HG02973 (cell line): ENCODE results near the gene EML1.

Source experiments
- ATAC-seq: cut with Tn5 transposase; IDR thresholded peaks from one replicate; pipeline ENCODE4 v1.9.1; 2021; ENCODE audit warnings: moderate library complexity; ENCODE audit not compliant: unreplicated experiment

Gene EML1

DNA sequence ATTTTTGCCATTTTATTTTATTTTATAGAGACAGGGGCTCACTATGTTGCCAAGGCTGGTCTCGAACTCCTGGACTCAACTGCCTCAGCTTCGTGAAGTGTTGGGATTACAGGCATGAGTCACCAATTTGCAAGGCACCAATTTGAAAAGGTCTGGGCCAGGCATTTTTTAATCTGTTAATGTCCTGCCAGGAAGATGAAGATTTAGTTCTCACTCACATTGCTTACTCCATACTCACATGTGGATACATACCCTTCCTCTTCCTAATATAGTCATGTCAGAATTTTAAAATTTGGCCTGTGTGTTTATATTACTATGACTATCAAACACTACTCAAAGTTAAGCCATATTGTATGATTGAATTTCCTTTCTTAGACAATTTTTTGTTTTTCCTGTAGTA is 15.3 kb upstream of the EML1 start:
- ATAC-seq = no peak

DNA sequence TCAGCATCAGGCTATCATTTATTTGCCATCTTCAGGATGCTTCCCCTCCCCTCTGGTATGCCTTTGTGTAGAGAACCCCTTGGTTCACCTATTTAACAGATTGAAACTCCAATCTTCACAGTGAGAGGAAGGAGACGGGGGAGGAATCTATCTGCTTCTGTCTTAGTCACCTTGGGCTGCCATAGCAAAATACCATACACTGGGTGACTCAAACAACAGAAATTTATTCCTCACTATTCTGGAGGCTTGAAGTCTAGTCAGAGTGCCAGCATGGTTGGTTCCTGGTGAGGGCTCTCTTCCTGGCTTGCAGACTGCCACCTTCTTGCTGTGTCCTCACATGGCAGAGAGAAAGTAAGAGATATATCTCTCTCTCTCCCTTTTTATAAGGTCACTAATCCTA is 13.5 kb upstream of the EML1 start:
- ATAC-seq = no peak

DNA sequence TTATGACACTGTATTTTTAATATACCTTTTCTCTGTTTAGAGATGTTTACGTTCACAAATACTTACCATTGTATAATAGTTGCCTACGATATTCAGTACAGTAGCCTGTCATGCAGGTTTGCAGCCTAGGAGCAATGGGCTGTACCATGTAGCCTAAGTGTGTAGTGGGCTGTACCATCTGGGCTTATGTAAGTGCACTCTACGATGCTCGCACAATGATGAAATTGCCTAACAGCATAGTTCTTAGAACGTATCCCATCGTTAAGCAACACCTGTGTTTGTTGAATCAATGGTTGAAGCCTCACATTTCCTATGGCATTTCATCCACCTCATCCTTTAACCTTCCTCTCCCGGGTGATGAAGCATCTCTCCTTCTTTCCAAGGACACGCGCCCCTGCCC is 12.5 kb upstream of the EML1 start:
- no peak for ATAC-seq

DNA sequence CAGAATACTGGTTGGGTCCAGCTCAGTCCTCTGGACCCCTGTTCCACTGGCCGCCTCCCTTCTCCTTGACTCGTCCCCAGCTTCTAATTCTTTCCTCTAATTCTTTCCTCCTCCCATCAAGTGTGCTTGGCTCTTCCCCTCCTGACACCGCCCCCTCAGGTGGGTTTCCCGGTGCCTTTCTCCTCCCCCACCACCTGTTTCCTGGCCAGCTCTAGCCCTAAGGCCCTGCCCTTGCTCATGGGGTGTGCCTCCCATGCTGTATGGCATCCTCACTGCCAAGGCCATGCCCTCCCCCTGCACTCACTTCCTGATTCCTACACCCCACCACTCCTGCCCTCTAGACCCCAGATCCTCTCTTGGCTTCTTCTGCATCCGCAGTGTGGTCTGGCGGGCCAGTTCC is 12.1 kb upstream of the EML1 start:
- ATAC-seq = no peak

DNA sequence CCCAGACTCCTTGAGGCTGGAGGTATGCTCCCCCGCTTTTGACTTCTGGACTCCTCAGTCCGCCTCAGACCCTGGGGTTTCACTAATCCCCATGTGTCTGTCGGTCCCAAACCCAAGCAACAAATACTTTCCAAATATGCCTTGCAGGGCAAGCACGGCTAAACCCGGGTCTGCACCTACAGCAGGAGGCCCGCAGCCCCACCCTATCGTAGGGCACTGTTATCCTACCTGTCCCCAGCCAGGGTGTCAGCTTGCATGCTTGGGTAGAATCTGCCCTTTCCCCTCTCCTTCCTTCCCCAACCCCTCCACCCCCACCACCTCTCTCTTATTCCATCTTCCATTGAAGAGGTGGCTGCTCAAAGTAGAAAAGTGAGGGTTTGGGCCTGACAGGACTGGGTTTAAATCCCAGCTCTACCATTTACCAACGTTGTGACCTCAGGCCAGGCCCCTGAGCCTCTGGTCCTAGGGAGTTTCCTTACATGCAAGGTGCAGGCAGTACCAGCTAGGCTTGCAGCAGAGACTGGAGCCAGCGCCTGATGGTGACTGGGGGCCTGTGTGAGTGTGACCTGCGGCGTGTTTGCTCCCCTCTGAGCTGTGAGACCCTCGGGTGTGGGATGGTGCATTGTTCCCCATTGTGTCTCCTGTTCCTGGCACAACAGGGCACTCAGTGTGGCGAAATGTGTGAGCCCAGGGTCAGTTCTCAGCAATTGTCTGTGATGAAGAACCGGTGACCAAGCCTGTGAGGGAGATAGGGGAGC is 11.2 kb upstream of the EML1 start:
- no peak for ATAC-seq

DNA sequence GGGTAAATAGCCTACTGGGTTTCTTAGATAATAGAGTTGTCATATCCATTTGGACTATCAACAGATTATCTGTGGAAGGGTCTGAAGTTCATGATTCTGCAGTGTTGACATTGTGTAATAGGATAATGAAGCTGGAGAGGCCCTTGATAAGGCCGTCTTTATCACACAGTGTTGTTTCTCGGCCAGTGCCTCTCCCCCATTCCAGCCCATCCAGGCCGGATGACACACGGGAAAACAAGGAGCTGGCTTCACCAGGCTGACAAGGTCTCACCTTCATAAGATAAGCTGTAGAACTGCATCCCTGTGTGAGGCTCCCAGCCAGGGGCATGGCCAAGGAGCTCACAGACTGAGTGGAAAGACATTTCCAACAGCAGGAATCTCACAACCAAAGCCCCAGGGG is 8.7 kb upstream of the EML1 start:
- no peak for ATAC-seq

DNA sequence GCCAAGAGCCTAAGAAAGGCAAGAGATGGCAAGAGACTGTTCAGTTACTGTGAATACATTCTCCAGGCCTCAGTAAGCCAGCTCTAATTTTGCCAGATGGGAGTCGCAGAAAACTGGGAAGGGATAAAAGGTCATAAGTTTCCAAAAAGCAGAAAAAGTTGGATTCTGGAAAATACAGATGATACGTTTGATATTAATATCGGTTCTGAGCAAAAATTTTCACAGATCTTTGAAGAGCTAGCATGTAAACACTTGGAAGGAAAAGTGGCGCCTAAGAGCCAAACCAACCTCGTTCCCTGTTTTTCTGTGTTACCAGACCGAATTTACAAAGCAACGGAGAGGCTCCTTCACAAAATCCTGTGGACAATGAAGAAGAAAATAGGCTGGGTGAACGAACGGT is 7.8 kb upstream of the EML1 start:
- no peak for ATAC-seq

DNA sequence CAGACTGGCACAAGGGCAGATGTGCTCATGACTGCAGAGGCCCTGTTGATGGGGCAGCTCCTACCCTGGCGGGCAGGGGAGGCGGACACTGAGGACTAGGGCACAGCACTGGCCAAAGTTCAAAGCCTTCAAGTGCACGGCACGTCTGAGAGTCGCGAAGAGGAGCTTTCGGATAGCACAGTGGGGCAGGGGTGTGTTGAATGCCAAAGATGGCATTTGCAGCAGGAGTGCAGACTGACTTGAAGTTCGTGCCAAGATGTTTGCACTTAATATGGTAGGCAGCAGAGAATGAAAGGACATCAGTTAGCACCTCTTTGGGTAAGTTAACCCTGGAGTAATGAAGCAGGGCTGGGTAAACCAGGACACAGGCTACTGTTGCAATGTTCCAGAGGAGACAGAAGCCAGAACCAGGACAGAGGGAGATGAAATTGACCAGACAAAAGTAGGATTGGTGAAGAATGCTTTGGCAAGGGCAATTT is 6.7 kb upstream of the EML1 start:
- no peak for ATAC-seq

DNA sequence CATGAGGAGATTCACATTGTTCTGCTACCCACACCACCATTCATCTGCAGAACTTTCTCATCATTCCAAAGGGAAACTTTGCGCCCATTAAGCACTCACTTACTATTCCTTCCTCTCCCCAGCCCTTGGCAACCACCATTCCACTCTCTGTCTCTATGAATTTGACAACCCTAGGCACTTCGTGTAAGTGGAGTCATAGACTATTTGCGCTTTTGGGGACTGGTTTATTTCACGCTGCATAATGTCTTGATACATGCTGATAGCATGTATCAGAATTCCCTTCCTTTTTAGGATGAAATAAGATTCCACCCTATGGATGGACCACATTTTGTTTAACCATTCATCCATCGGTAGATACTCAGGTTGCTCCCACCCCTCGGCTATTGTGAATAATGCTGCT is 4.5 kb upstream of the EML1 start:
- ATAC-seq = no peak

DNA sequence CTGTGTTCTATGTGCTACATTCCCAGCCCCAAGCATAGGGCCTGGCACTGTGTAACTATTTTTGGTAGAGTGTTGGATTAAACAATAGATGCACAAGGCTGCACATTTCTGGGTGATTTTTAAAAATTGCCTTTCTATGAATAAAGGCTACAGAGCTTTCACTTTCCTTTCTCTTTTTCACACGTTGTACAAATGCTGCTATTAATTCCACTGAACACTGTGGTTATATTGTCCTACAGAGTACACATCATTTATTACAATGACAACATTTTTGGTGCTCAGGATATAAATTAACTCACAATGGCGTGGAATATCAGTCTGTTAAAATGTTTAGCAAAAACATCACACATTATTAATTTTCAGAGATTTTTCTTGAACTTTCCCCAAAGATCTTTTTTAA is 3.6 kb upstream of the EML1 start:
- no peak for ATAC-seq

DNA sequence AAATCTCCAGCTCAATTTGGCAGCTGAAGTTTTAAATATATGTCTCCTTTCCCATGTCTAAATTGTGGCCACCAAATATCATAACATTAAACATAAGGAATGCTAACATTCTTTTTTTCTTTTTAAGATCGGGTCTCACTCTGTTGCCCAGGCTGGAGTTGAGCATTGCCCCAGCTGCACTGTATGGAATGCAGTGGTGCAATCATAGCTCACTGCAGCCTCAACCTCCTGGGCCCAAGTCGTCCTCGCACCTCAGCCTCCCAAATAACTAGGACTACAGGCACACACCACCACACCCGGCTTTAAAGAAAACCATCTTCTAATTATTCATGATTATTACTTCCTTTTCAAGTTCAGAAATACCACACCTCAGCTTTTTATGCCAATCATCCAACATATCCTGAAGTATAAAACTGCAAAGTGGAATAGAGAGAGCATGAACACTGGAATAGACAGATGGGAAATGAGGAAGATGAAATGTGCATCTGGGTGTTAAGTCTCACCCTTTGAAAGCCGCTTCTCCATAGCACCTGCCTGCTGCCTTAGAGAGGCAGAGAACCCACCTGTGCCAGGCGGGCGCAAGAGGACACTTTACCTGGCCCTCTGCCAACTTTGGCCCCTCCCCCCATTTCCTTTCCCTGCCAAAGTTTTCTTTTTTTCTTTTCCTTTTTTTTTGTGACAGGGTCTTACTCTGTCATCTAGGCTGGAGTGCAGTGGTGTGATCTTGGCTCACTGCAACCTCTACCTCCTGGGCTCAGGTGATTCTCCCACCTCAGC is 2.8 kb upstream of the EML1 start:
- ATAC-seq = no peak

DNA sequence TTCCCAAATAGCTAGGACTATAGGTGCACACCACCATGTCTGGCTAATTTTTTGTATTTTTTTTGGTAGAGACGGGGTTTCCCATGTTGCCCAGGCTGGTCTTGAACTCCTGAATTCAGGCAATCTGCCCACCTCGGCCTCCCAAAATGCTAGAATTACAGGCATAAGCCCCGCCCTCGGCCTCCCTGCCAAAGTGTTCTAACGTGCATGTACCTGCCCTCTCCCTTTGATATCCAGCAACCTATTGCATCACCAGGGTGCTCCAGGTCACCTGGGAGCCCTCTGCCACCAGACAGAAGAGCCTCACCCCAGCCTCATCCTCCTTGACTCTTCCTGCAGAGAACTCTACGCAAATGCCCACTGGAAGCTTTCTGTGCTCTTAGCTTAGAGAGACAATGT is 2.2 kb upstream of the EML1 start:
- ATAC-seq = no peak

DNA sequence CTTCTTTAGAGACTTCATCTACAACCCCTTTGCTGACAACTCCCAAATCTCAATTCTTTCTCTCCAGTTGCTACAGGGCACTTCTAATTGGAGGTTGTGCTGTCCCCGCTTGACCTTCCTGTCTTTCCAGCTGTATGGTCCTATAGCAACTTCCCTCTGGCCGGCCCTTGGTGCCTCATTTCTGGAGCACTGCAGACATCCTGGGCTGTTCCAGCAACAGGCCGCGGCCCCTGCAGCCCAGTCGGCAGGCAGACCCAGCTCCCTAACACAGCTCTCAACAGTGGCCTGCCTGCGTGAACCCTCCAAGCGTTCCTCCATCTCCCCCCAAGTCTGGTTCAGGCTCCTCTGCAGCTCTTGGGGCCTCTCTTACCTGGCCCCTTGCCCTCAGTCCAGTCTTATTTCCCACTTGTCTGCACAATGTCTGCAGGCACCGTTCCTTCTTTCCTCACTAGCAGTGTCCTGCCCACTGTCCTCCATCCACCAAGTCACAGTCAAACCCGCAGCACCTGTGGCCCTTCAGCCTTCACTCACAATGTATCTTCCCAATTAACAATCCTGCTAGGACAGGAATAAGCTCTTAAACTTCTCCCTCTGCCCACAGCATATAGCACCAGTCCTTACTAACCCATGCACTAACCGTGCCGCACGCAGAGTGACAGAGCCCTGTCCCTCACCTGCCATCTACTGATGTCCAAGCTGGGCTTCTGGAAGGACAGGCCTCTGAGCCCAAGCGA is 1.6 kb upstream of the EML1 start:
- no peak for ATAC-seq

DNA sequence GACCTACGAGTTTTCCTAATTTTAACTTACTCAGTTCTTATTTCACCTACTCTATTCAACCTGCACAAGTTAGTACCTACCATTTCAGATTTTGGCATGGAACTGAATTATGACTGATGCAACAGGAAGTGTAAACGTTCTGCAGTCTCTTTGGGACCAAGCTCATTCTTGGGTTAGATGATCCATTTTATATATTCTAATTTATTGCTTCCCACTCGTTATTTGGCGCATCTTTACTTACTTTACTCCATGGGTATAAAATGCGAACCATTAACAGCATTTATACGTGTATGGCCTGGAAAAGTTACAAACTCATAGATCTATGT is 1.0 kb upstream of the EML1 start:
- ATAC-seq = no peak

DNA sequence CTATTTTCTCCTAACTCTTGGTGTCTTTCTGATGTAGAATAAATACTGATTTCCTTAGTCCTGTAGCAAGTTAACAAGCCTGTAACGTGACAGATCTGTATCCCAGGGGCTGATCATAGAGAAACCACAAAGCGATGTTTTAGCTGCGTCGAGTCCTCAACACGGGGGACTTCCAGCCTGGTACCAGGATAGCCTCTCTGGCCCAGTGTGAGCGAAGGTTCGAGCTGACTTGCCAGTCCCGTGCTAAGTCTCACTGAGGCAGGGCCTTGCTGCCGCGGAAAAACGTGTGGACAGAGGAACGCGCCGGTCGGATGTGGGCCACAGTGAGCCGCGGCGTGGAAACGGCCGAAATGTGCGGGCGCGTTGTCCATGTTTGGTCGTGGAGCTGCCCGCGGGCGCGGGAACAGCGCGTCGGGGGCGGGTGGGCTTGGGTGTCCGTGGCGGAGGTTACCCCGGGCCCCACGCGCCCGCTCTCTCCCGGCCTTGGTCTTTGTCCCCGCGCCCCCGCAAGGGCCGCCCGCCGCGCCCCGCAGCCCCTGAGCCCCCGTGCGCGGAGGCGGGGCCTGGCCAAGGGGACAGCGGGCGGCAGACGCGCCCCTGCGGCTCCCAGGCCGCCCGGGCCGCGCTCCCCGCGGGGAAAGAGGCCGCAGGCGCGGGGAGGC is 531 bp upstream of the EML1 start:
- ATAC-seq = no peak

DNA sequence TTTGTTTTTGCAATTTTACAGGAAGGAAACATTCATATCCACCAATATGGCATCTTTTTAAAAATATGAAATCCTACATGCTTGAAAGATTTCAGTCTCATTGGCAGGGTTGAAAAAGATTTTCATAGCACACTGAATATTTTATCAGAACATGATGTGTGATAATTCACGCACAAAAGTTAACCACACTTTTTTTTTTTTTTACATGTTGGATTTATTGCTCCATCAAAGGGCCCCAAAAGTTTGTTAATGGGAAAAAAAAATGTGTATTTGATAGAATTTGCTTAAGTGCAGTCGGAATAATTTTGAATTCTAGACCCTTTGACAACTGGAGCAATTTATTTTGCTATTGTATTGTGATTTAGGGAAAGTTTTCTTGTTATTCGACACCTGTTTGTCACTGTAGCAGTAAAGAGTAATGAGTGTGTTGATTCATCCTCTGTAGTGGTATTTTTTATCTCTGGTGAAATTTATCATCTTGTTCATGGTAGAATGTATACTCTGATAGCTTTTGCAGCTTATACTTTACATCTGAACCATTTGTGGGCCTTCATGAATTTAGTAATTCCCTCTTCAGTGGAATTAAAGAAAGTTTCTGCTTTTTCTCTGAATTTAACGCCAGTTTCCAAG is 1.1 kb downstream of the EML1 start:
- ATAC-seq = no peak

DNA sequence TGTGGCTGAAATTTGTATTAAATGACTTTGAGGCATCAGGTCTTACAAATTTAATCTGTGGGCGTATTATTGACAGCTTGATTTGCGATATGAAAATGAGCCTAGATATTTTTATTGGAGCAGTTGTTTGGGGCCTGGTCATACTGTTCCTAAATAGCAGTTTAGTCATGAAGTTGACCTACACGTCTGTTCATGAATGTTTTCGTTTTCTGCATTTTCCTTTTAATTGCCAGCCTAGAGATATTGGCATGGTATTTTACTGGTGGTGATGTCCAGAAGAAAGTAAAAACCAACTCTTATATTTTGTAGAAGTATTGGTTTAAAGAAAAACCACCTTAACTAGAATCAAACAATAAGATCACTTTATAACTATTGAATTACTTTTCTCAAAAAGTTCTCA is 1.8 kb downstream of the EML1 start:
- ATAC-seq = no peak

DNA sequence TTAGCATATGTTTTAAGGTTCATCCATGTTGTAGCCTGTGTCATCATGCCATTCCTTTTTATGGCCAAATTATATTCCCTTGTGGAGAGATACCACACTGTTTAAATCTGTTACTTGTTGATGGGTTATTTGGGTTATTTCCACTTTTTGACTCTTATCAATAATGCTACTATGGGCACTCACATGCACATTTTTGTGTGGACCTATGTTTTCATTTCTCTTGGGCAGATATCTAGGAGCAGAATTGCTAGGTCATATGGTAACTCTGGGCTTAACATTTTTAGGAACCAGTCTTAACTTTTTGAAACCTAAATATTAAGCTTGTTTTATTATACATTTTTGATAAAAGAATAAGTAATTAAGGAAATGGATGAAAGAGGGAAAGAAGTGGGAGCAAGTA is 4.0 kb downstream of the EML1 start:
- no peak for ATAC-seq

DNA sequence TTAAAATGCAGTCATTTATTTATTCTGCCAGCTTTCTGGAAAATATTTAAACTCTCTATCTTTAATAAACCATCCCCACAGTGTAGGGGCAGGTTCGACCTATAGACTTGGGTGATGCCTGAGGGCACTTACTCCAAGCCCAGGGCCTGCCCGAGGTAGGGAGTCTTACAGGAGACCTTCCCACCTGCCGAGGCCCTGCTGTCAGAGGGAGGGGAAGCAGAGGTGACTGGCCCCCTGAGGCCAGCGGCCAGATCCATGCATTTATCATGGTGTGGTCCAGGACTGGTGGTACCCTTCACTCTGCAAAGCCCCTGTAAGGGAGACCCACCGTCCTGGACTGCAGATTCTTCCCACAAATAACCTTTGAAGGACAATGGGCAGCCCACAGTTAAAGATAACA is 7.6 kb downstream of the EML1 start:
- ATAC-seq = no peak

DNA sequence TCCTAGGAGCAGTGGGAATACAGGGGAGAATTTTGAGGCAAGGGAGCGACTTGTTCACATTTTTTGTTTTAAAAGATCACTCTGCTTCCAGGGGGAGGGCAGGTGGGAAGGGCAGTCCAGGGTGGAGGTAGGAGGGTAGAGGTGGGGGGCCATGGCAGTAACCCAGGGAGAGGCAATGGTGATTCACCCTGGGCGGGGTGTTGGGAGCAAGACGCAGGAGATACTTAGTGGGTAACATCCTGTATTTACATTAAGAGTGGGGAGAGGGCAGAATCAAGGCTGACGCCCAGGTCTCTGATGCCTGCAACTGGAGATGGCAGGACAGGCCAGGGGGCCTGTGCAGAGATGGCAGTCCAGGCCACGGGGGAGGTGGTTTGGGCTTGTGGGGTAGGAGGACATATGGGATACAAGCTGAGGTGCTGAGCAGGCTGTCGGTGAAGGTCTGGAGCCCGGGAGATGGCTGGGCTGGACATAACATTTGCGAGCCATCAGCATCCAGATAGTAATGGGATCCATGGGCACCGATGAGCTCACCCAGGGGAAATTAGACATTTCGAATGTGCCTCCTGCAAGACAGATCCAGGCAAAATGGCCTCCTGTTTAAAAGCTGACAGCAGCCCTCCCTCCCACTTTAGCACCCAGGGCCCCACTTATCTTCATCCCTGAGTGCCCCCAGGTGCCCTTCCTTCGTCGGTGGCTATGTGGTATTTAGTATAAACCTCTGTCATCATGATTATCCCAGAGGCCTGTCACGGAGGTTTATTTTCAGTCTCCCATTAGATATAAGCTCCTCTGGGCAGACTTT is 9.3 kb downstream of the EML1 start:
- no peak for ATAC-seq
